Fibroblast of lung (primary cell): ENCODE results near the gene ACP5.

Experiments used
- EZH2 ChIP-seq: IDR thresholded peaks from 2 replicates; pipeline ENCODE4 v1.5.1; 2012; ENCODE audit warnings: low read length, control low read depth, mild to moderate bottlenecking; ENCODE audit errors: missing control alignments
- TF ChIP-seq, protein P1 (sequence below), 2 donors: IDR thresholded peaks in 1 of 2; conservative IDR thresholded peaks in 1 of 2; 1 replicate in 1 of 2; 2 replicates in 1 of 2; pipeline ENCODE4 v1.5.1; 2011 to 2012; ENCODE audit warnings: low read length in 2 of 2, control low read depth in 1 of 2, inconsistent platforms in 1 of 2, low read depth in 1 of 2, mild to moderate bottlenecking in 1 of 2

DNA sequence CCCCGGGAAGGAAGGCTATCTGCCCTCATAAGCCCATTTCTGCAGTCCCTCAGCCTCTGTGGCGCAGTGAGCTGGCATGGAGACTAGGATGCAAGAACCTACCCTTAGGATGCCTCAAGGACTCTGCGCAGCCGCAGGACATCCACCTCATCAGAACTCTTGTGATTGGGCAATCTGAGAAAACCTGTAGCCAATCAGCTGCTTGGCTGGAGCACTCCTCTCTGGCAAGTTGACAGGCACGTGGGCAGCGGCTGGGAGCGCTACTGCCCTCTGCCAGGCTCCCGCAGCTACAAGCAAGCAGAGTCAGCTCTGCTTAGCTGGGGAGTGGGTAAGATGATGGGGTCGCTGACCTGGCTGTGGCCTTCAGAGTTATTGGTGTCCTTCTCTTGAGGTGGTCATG, 47.0 kb downstream of the ACP5 start:
- TF ChIP-seq, protein P1, sequence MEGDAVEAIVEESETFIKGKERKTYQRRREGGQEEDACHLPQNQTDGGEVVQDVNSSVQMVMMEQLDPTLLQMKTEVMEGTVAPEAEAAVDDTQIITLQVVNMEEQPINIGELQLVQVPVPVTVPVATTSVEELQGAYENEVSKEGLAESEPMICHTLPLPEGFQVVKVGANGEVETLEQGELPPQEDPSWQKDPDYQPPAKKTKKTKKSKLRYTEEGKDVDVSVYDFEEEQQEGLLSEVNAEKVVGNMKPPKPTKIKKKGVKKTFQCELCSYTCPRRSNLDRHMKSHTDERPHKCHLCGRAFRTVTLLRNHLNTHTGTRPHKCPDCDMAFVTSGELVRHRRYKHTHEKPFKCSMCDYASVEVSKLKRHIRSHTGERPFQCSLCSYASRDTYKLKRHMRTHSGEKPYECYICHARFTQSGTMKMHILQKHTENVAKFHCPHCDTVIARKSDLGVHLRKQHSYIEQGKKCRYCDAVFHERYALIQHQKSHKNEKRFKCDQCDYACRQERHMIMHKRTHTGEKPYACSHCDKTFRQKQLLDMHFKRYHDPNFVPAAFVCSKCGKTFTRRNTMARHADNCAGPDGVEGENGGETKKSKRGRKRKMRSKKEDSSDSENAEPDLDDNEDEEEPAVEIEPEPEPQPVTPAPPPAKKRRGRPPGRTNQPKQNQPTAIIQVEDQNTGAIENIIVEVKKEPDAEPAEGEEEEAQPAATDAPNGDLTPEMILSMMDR (conservative IDR thresholded peaks at IDR 0.05 in 1 of 2, IDR thresholded peaks at IDR 0.05 in 1 of 2; ENCODE audit: low read depth in 1 of 2, low read length in 2 of 2) = peak; percentile 24 to 32
- TF ChIP-seq EZH2 = no peak
